GM18508 (cell line): ENCODE data around the gene ATRAID.

Experiments used
- ATAC-seq: cut with Tn5 transposase; IDR thresholded peaks from one replicate; pipeline ENCODE4 v1.9.1; 2021; ENCODE audit warnings: moderate number of reproducible peaks; ENCODE audit not compliant: insufficient read depth, unreplicated experiment

Gene ATRAID

DNA sequence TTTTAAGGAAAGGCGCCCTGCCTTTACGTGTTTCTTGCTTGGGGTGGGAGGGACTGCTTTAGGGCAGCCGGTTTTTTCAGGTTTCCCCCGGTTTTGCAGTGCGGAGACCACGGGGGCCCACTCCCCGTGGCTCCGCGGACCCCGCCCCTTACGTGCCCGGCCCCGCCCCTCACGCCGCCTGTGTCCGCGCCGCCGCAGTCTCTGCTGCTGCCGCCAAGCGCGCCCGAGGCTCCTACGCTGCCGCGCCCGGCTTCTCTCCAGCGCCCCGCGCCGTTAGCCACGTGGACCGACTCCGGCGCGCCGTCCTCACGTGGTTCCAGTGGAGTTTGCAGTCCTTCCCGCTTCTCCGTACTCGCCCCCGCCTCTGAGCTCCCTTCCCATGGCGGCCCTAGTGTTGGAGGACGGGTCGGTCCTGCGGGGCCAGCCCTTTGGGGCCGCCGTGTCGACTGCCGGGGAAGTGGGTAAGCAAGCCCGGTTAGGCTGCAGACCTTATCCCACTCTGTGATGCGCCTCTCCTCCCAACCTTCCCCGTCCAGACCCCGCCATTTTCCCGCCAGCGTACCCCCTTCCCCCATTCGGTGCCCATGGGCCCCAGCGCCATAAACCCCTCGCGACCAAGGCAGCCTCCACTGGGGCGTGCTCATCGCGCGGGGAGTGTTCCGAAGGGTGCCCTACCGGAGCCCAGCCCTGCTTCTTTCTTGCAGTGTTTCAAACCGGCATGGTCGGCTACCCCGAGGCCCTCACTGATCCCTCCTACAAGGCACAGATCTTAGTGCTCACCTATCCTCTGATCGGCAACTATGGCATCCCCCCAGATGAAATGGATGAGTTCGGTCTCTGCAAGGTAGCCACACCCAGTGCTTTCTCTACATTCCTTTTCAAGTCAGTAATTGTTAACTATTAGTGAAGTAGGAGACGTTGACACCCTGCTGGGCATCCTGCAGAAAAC is 5.6 kb downstream of the ATRAID start, which contains the start of gene CAD:
Gene CAD (plus strand): TSS at position 197 of the 949 bp plus-strand sequence. CDS start 183 bp downstream, at position 380.
- no peak for ATAC-seq

DNA sequence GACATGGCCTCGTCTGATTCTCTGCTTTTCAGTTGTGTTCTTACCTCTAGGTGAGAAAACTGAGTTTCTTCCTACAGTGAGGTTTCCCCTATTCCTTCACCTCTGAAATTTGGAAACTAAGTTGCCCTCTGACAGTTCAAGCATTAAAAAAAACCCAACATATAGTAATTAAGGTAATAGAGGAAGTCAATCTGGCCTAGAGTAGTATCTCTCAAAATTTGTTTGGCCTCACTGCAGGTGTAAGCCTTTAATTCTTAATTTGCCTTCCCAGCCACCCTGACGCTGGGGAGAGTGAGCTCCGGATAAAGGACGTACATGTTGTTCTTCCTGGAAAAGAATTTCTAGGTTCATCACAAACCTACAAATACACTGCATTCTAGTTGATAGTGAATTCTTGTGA is 6.8 kb downstream of the ATRAID start:
- no peak for ATAC-seq

DNA sequence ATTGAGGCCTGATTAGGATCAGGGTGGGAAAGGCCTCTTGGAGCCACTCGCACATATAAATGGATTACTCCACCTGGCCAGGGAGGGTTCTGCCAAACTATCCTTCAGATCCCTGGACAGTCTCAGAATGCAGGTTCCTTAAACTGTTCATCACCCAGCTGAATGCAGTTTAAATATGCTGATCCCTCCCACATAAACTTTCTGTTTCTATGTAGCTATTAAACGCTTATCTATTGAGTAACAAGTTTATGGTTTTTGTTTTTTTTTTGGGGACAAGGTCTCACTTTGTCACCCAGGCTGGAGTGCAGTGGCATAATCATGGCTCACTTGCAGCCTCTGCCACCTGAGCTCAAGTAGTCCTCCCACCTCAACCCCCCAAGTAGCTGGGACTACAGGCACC is 7.2 kb downstream of the ATRAID start:
- ATAC-seq: no peak

DNA sequence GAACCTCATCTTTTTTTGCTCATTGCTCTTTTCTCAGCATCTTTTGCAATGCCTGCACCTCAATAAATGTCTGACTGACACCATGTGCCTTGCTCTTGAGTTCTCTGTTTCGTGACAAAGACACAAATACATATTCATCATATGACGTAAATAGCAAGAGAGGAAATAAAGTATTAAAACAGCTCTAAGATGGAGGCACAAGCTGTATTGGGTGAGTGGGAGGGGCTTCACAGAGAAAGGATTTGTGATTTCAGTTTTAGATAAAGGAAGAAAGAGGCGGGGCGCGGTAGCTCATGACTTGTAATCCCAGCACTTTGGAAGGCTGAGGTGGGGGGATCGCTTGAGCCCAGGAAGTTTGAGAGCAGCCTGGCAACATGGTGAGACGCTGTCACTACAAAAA is 8.2 kb downstream of the ATRAID start:
- no peak for ATAC-seq

DNA sequence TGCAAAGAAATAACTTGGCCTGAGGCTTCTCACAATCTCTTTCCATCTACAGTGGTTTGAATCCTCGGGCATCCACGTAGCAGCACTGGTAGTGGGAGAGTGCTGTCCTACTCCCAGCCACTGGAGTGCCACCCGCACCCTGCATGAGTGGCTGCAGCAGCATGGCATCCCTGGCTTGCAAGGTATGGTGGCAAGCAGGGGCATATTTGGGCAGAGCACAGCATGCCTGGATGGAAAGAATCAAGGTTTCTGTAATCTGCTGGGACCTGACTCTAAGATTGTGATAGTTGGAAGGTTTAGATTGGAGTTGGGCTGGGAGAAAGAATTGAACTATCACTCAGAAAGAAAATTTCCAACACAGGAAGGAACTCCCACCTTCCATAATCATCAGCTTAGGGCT is 9.3 kb downstream of the ATRAID start:
- no peak for ATAC-seq

DNA sequence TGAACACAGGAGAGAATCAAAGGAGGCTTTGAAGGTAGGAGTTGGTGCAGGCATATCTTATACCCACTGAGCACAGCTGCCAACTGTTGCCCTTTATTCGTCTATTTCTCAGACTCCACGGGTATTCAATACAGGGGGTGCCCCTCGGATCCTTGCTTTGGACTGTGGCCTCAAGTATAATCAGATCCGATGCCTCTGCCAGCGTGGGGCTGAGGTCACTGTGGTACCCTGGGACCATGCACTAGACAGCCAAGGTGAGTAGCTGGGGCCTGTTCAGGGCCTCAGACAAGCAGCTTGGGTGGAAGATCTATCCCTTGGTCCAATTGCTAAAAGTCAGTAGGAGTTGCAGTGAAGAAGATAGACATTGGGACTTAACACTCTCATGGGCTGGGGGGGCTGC is 10.6 kb downstream of the ATRAID start:
- ATAC-seq: no peak

DNA sequence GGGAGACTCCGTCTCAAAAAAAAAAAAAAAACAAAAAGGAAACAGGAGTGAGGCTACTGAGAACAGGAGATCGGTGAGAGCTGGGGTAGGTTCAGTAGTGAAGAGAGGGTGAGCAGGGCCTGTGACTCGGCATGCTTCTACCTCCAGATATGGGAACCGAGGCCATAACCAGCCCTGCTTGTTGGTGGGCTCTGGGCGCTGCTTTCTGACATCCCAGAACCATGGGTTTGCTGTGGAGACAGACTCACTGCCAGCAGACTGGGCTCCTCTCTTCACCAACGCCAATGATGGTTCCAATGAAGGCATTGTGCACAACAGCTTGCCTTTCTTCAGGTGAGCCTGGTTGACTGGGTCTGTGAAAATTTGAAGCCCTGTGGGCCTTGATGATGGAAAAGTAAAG is 11.6 kb downstream of the ATRAID start:
- ATAC-seq: no peak

DNA sequence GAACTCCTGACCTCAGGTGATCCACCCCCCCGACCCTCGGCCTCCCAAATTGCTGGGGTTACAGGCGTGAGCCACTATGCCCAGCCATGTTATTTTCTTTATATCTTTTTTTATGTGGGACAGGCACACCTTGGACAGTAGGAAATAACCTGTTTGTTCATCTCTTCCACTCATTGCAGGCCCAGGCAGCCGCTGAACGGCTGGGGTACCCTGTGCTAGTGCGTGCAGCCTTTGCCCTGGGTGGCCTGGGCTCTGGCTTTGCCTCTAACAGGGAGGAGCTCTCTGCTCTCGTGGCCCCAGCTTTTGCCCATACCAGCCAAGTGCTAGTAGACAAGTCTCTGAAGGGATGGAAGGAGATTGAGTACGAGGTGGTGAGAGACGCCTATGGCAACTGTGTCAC is 13.7 kb downstream of the ATRAID start:
- no peak for ATAC-seq

DNA sequence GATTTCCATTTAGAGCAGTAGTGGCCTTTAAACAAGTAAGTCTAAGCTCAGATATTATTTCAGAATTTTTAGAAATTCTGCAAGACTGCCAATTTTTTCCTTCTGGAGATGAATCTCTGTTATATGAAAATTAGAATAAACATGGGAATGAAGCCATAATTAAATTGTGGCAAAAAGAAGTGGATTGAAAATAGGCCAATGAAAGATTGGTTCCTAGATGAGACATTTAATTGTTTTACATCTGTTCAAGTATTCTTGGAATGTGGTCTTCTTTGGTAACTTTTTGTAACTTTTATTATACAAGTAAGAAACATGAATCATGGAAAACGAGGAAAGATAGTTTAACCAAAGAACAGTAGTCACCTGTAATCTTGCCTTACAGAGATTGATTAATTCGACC is 15.7 kb downstream of the ATRAID start:
- no peak for ATAC-seq

DNA sequence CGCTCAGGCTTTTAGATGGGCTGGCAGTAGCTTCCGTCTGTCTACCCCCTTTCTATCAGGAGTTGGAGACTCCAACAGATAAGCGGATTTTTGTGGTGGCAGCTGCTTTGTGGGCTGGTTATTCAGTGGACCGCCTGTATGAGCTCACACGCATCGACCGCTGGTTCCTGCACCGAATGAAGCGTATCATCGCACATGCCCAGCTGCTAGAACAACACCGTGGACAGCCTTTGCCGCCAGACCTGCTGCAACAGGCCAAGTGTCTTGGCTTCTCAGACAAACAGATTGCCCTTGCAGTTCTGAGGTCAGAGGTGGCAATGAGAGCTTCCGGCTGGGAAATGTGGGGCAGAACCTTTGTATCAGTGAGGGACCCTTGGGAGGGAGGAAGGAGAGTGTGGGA is 20.1 kb downstream of the ATRAID start:
- no peak for ATAC-seq

DNA sequence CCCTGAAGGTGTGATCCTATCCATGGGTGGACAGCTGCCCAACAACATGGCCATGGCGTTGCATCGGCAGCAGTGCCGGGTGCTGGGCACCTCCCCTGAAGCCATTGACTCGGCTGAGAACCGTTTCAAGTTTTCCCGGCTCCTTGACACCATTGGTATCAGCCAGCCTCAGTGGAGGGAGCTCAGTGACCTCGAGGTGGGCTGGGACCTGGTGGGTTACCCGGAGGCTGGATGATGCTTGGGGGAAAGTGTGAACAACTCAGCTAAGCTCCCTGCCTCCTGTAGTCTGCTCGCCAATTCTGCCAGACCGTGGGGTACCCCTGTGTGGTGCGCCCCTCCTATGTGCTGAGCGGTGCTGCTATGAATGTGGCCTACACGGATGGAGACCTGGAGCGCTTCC is 21.5 kb downstream of the ATRAID start:
- no peak for ATAC-seq

DNA sequence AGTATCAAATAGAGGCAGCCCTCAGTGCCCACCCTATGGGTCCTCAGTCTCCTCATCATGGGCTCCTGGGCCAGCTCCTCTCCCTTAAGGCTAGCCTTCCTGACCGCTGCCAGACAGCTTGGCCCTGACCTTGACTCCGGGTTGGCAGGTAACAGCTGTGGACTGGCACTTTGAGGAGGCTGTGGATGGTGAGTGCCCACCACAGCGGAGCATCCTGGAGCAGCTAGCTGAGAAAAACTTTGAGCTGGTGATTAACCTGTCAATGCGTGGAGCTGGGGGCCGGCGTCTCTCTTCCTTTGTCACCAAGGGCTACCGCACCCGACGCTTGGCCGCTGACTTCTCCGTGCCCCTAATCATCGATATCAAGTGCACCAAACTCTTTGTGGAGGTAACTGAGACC is 24.3 kb downstream of the ATRAID start:
- ATAC-seq: no peak

DNA sequence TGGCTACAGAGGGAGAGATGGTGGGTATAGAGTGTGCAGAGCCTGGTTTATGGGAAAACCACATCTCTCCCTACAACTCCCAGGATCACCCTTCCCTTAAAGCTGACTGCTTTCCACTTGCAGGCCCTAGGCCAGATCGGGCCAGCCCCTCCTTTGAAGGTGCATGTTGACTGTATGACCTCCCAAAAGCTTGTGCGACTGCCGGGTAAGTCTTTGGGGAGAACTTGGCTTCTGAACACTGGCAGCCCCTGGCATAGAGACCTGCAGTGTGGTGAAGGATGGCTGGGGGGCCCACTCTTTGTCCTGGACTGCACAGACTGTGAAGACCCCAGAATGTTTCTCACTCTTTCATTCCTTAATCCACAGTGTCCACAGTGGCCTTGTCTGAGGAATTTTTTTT is 24.8 kb downstream of the ATRAID start:
- no peak for ATAC-seq

DNA sequence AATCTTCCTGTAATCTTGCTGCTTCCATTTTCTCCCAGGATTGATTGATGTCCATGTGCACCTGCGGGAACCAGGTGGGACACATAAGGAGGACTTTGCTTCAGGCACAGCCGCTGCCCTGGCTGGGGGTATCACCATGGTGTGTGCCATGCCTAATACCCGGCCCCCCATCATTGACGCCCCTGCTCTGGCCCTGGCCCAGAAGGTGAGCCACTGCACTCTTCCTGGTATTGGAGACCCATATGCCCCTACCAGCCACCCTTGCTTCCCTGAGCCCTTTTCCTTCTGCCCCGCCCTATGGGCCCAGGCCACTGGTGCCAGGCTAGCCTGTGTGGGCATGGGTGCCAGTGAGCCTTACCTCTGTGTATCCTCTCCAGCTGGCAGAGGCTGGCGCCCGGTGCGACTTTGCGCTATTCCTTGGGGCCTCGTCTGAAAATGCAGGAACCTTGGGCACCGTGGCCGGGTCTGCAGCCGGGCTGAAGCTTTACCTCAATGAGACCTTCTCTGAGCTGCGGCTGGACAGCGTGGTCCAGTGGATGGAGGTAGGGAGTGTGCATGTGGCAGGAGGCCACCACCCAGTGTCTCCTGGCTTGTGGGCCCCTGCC is 25.6 kb downstream of the ATRAID start:
- ATAC-seq: no peak

DNA sequence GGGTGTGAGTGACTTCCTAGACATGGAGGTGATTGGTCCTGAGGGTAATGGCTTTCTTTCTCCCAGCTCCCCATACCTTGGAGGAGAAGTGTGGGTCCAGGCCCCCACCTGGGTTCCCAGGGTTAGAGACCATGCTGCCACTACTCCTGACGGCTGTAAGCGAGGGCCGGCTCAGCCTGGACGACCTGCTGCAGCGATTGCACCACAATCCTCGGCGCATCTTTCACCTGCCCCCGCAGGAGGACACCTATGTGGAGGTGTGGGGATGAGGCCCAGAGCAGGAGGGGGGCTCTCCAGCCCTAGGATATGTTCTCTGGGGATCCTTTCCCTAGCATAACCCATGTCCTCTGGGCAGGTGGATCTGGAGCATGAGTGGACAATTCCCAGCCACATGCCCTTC is 27.1 kb downstream of the ATRAID start:
- ATAC-seq: no peak

DNA sequence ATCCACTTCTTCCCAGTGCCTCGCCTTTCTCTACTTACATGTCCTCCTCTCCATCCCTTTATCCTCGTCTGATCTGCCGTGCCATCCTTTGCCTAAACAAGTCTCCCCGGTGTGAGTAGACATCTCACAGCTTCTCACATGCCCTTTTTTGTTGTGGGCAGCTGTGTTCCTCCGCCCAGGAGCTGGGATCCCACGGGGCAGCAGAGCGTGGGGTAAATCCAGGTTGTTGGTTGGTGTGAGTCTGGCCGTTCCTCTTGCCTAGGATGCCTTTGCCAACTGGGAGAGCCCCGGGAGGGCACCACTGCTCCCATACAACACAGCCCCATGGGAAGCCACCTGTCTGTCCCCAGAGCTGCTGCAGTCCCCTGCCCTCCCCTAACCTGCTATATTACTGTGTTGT is 28.6 kb downstream of the ATRAID start:
- no peak for ATAC-seq

DNA sequence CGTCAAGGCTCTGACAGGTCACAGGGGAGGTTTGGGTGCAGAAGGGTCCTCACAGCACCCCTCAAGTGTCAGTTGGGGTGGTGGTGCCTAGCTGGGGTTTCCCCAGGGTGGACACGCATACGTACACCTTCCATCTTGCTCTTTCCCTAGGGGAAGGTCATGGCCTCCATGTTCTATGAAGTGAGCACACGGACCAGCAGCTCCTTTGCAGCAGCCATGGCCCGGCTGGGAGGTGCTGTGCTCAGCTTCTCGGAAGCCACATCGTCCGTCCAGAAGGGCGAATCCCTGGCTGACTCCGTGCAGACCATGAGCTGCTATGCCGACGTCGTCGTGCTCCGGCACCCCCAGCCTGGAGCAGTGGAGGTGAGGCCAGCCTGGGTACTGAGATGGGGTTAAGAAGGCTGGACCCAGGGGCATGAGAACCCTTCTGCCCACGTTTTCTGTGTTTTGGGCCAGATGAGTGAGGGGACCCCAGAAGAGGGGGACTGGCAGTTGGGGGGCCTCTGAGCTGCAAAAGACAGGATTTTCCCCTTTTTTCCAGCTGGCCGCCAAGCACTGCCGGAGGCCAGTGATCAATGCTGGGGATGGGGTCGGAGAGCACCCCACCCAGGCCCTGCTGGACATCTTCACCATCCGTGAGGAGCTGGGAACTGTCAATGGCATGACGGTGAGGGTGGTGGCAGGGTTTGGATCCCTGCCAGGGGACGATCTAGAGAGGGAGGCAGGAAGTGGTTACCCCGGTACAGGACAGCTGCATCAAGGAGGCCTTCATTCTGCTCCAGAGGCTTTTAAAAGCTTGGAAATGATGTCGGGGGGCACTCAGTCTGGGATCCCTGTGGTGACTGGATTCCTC is 30.1 kb downstream of the ATRAID start:
- no peak for ATAC-seq

DNA sequence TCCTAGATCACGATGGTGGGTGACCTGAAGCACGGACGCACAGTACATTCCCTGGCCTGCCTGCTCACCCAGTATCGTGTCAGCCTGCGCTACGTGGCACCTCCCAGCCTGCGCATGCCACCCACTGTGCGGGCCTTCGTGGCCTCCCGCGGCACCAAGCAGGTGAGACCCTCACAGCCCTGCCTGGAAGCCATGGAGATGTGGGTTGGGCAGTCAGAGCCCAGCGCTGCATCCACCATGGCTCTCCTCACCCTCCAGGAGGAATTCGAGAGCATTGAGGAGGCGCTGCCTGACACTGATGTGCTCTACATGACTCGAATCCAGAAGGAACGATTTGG is 30.7 kb downstream of the ATRAID start:
- no peak for ATAC-seq

DNA sequence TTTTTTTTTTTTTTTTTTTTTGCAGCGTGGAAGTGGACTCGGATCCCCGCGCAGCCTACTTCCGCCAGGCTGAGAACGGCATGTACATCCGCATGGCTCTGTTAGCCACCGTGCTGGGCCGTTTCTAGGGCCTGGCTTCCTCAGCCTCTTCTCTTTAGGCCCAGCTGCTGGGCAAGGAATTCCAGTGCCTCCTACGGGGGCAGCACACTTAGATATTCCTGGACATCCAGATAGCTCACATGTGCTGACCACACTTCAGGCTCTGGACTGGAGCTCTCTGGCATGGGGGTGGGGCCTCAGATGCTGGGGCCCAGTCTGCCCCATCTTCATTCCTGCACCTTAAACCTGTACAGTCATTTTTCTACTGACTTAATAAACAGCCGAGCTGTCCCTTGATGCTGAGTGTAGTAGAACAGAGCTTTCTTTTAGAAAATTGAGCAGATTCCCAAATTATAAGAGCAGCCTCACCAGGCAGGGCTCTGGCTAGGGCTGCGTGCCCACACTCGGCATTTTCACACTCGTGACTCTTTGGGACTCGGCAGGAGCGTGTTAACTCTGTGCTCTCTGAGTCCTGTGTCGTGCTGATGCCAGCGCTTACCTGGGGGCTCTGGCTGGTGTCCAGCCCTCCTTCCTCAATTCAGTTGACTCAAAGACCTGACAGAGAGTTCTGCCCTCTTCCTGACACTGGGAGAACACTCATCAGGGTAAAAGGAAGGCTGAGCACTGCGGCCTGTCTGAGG is 31.7 kb downstream of the ATRAID start:
- ATAC-seq: no peak

DNA sequence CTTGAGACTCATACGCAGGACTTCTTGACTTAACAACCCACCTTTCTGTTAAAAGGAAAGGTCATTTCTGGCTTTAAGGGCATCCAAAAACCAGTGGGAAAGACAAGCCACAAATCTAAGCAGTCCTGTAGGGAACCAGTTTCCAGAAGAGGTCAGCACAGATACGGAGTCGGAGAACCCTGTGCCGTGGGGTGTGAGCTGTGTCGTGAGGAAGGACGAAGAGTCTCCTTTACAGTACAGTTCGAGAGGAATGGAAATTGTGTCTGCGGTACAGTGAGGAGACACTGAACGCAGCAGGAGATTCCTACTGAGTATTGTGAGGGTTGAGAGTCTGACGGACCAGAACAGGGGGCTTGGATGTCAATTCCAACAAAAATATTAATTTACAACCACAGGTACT is 33.3 kb downstream of the ATRAID start:
- no peak for ATAC-seq
